GM18909 (cell line): ENCODE data around the gene FEN1.

ENCODE experiments used
- ATAC-seq: cut with Tn5 transposase; IDR thresholded peaks from one replicate; pipeline ENCODE4 v1.9.1; 2021; ENCODE audit warnings: mild to moderate bottlenecking; ENCODE audit not compliant: unreplicated experiment, poor library complexity

The FEN1 gene

GRCh38 chr11:61756452-61757212, 36.1 kb upstream of the FEN1 start:
- peak; percentile 56 for ATAC-seq

- ATAC-seq, result no peak
Observed at GRCh38 chr11:61757213-61757862, 35.4 kb upstream of the FEN1 start.

- no peak for ATAC-seq
Observed at GRCh38 chr11:61760946-61761345, 31.8 kb upstream of the FEN1 start.

GRCh38 chr11:61761440-61762222, 31.1 kb upstream of the FEN1 start:
- ATAC-seq, result no peak

GRCh38 chr11:61762223-61762615, 30.5 kb upstream of the FEN1 start:
- no peak for ATAC-seq

- no peak for ATAC-seq
Observed at GRCh38 chr11:61762798-61763197, 29.9 kb upstream of the FEN1 start.

GRCh38 chr11:61763930-61764605, 28.6 kb upstream of the FEN1 start:
- no peak for ATAC-seq

- ATAC-seq, result no peak
Observed at GRCh38 chr11:61764606-61765260, 28.0 kb upstream of the FEN1 start.

- ATAC-seq, result no peak
Observed at GRCh38 chr11:61765550-61766253, 27.0 kb upstream of the FEN1 start.

GRCh38 chr11:61766353-61766841, 26.3 kb upstream of the FEN1 start:
- ATAC-seq, result no peak

- ATAC-seq, result no peak
Observed at GRCh38 chr11:61768376-61769076, 24.2 kb upstream of the FEN1 start.

GRCh38 chr11:61769169-61769920, 23.4 kb upstream of the FEN1 start:
- no peak for ATAC-seq

GRCh38 chr11:61769946-61770683, 22.6 kb upstream of the FEN1 start:
- ATAC-seq, result no peak

- ATAC-seq, result no peak
Observed at GRCh38 chr11:61771195-61771894, 21.4 kb upstream of the FEN1 start.

GRCh38 chr11:61771985-61772455, 20.7 kb upstream of the FEN1 start:
- ATAC-seq, result no peak

- no peak for ATAC-seq
Observed at GRCh38 chr11:61773356-61773755, 19.4 kb upstream of the FEN1 start.

- ATAC-seq, result no peak
Observed at GRCh38 chr11:61773809-61774208, 18.9 kb upstream of the FEN1 start.
